ENCODE data around the gene CCDC54. TPM values are rescaled to one million over a fixed set of nuclear protein-coding genes. Genes with fewer than 3 reads are reported as not detected.

The CCDC54 gene
- total RNA-seq, 4 donors from 2014 or later: not detected

GRCh38 chr3:107346564-107346963 is 30.7 kb upstream of the CCDC54 start:
- TF ChIP-seq POLR2A (IDR thresholded peaks at IDR 0.05): no peak
- no peak for TF ChIP-seq CTCF (IDR thresholded peaks at IDR 0.05)
- no peaks in the 10 kb centered on the region for H3K27me3 ChIP-seq
- H3K9me3 ChIP-seq: no peaks in the 10 kb centered on the region
- intact Hi-C loops (cut with DNase I): no loop called here
- no peak for DNase-seq
- WGBS, 2 donors: 48 to 51% methylated on average over 2 of the region's 2 CpGs
- no peaks in the 10 kb centered on the region for H3K36me3 ChIP-seq
- no peaks in the 10 kb centered on the region for H3K4me1 ChIP-seq
- no peak overlapping the region for H3K4me3 ChIP-seq
- H3K27ac ChIP-seq: no peak overlapping the region

- H3K27ac ChIP-seq: no peak overlapping the region
- H3K27me3 ChIP-seq: no peaks in the 10 kb centered on the region
- H3K4me1 ChIP-seq: no peaks in the 10 kb centered on the region
- no peak overlapping the region for H3K4me3 ChIP-seq
- DNase-seq: no peak
- intact Hi-C loops (cut with DNase I): no loop called here
- no peaks in the 10 kb centered on the region for H3K36me3 ChIP-seq
- no peaks in the 10 kb centered on the region for H3K9me3 ChIP-seq
- 53 to 57% methylated on average over 2 of the region's 2 CpGs for WGBS, 2 donors
- TF ChIP-seq CTCF (IDR thresholded peaks at IDR 0.05) (no peak), POLR2A (IDR thresholded peaks at IDR 0.05) (no peak)
Observed at GRCh38 chr3:107347751-107348150, 29.5 kb upstream of the CCDC54 start.

- Histone ChIP-seq H3K9me3 (no peaks in the 10 kb centered on the region), H3K27ac (no peak overlapping the region), H3K36me3 (no peaks in the 10 kb centered on the region), H3K4me1 (peaks cover 0 to 10% (median 0%) of the 10 kb centered on the region in 3 donors), H3K27me3 (no peaks in the 10 kb centered on the region), H3K4me3 (no peak overlapping the region)
- no peak for DNase-seq
- no peak for TF ChIP-seq POLR2A (IDR thresholded peaks at IDR 0.05)
- no peak for TF ChIP-seq CTCF (IDR thresholded peaks at IDR 0.05)
- intact Hi-C loops (cut with DNase I): no loop called here
- 55 to 71% methylated on average over 2 of the region's 2 CpGs for WGBS, 2 donors
Observed at GRCh38 chr3:107356706-107357105, 20.5 kb upstream of the CCDC54 start.

- DNase-seq: no peak
- no peaks in the 10 kb centered on the region for H3K27me3 ChIP-seq
- intact Hi-C loops (cut with DNase I): no loop called here
- no peak overlapping the region for H3K27ac ChIP-seq
- no peaks in the 10 kb centered on the region for H3K9me3 ChIP-seq
- WGBS, 2 donors: 50 to 80% methylated on average over 1 to 2 of the region's 3 CpGs
- no peak overlapping the region for H3K4me3 ChIP-seq
- H3K36me3 ChIP-seq: no peaks in the 10 kb centered on the region
- H3K4me1 ChIP-seq: peaks cover 0 to 13% (median 0%) of the 10 kb centered on the region in 3 donors
- TF ChIP-seq CTCF (IDR thresholded peaks at IDR 0.05) (no peak), POLR2A (IDR thresholded peaks at IDR 0.05) (no peak)
Observed at GRCh38 chr3:107361633-107362032, 15.6 kb upstream of the CCDC54 start.

- Histone ChIP-seq H3K36me3 (no peaks in the 10 kb centered on the region), H3K9me3 (no peaks in the 10 kb centered on the region), H3K4me3 (no peak overlapping the region), H3K4me1 (peaks cover 0 to 8% (median 0%) of the 10 kb centered on the region in 3 donors), H3K27me3 (no peaks in the 10 kb centered on the region), H3K27ac (no peak overlapping the region)
- 81 to 87% methylated on average over 4 of the region's 4 CpGs for WGBS, 2 donors
- DNase-seq: no peak
- TF ChIP-seq CTCF (IDR thresholded peaks at IDR 0.05) (no peak), POLR2A (IDR thresholded peaks at IDR 0.05) (no peak)
- intact Hi-C loops (cut with DNase I): no loop called here
Observed at GRCh38 chr3:107365051-107365450, 12.2 kb upstream of the CCDC54 start.
